ENCODE results near the gene AIP. TPM values are rescaled to one million over a fixed set of nuclear protein-coding genes. Genes with fewer than 3 reads are reported as not detected.

Gene AIP
- total and polyA plus RNA-seq, 7 donors, result 25.3 to 71.5 (median 42.7) TPM

DNA sequence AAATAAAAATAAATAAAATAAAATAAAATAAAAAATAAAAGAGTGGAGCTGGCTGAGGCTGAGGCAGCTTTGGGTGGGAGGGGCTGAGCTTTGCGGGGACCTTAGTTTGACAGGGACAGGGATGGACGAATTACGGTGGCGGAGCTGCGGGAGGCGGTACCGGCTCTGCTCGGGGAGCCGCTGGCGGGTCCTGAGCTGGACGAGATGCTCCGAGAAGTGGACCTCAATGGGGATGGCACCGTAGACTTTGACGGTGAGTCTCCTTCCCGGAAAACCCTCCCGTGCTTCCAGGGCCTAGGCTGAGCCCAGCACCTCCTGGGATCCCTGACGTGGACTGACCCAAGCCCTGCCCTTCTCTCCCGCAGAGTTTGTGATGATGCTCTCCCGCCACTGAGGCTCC is 24.6 kb upstream of the AIP start:
- Histone ChIP-seq H3K27me3 (ENCODE audit: insufficient read depth in 3 of 3, low read length in 2 of 3) (no peaks in the 10 kb centered on the region), H3K36me3 (ENCODE audit: insufficient read depth in 1 of 2, low read depth in 1 of 2) (no peaks in the 10 kb centered on the region), H3K9me3 (no peaks in the 10 kb centered on the region), H3K27ac (no peak overlapping the region), H3K4me1 (peaks cover 10% of the 10 kb centered on the region), H3K4me3 (no peak overlapping the region)
- no peak for TF ChIP-seq CTCF (IDR thresholded peaks at IDR 0.05)
- ATAC-seq, result no peak
- intact Hi-C loops (cut with DNase I), result no loop called here
- DNase-seq, result no peak
- WGBS, 3 donors, result 83 to 86% (median 85%) methylated on average over 17 to 19 of the region's 19 CpGs

GRCh38 chr11:67463186-67463585 is 19.6 kb upstream of the AIP start:
- peaks cover 23% of the 10 kb centered on the region for H3K4me1 ChIP-seq
- no peaks in the 10 kb centered on the region for H3K9me3 ChIP-seq
- ATAC-seq (no peak), DNase-seq (no peak)
- no peak overlapping the region for H3K27ac ChIP-seq
- intact Hi-C loops (cut with DNase I), result no loop called here
- H3K4me3 ChIP-seq, result no peak overlapping the region
- H3K36me3 ChIP-seq (ENCODE audit: insufficient read depth in 1 of 2, low read depth in 1 of 2), result peaks cover 0 to 5% of the 10 kb centered on the region in 2 donors
- WGBS, 3 donors, result 87 to 94% (median 88%) methylated on average over 10 of the region's 10 CpGs
- no peak for TF ChIP-seq CTCF (IDR thresholded peaks at IDR 0.05)
- no peaks in the 10 kb centered on the region for H3K27me3 ChIP-seq (ENCODE audit: insufficient read depth in 3 of 3, low read length in 2 of 3)

DNA sequence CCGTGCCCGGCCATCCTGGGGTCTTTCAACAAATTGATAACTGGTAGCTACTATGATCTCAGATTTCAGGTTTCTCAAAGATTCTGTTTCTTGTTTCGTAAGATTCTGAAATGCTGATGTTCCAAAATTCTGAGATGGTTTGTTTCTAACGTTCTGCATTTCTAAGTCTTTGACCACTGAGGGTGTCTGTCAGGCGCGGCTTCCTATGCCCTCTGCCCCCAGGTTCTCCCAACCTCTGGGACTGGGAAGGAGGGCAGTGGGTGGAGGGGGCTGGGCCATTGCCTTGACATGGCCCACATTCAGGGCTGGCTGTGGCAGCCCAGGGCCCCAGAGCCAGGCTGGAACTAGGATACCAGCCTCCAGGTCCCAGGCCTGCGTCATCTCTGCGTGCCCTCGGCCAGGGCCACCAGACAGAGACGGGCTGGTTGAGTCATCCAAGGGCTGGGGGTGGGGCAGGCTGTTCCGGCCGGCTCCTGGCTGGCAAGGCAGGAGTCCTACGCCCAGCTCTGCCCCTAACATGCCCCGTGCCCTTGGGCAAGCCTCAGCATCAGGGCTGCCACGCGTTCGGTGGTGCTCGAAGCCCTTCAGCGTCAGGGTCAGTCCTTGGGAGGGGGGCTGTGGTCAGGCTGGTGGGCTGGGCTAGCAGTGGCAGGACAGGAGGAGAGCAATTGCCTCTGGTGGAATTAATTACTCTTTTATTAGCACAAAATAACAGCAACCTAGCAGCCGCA is 19.0 kb upstream of the AIP start:
- no peak for TF ChIP-seq CTCF (IDR thresholded peaks at IDR 0.05)

GRCh38 chr11:67464411-67465188 is 18.2 kb upstream of the AIP start:
- 23 to 34% (median 28%) methylated on average over 41 to 56 of the region's 56 CpGs for whole genome bisulfite sequencing, 3 donors
- intact Hi-C loops (cut with DNase I), result loop anchor here (5.0 kb wide), 3 partner anchors 37 to 62 kb away; partner anchors contain the start of genes PPP1CA (in 2 of the 2), RPS6KB2 (in 2 of the 2), TBC1D10C (in 2 of the 2) and CDK2AP2 (in 1 of the 2)

More for the DNA sequence above, 19.0 kb upstream of the AIP start:
- H3K27ac ChIP-seq, result peak overlapping the region; percentile 73
- peak; percentile 75 to 79 (median 78) for ATAC-seq
- peaks cover 26% of the 10 kb centered on the region for H3K4me1 ChIP-seq
- peak; percentile 83 to 86 for DNase-seq
- H3K4me3 ChIP-seq, result peak overlapping the region; percentile 64
- intact Hi-C loops (cut with DNase I), result no loop called here
- H3K36me3 ChIP-seq (ENCODE audit: insufficient read depth in 1 of 2, low read depth in 1 of 2), result peaks cover 0 to 5% of the 10 kb centered on the region in 2 donors
- H3K9me3 ChIP-seq, result no peaks in the 10 kb centered on the region
- no peaks in the 10 kb centered on the region for H3K27me3 ChIP-seq (ENCODE audit: insufficient read depth in 3 of 3, low read length in 2 of 3)
- WGBS, 3 donors, result 68 to 78% (median 71%) methylated on average over 15 to 20 of the region's 20 CpGs

More at GRCh38 chr11:67464411-67465188, 18.2 kb upstream of the AIP start:
- ATAC-seq (peak; percentile 39 to 77 (median 60)), DNase-seq (peak; percentile 80 to 92)
- H3K27me3 ChIP-seq (ENCODE audit: insufficient read depth in 3 of 3, low read length in 2 of 3), result no peaks in the 10 kb centered on the region
- H3K27ac ChIP-seq, result peak overlapping the region; percentile 73
- H3K4me1 ChIP-seq, result peaks cover 27% of the 10 kb centered on the region
- peak overlapping the region; percentile 64 for H3K4me3 ChIP-seq
- no peaks in the 10 kb centered on the region for H3K9me3 ChIP-seq
- peaks cover 0 to 5% of the 10 kb centered on the region in 2 donors for H3K36me3 ChIP-seq (ENCODE audit: insufficient read depth in 1 of 2, low read depth in 1 of 2)
- TF ChIP-seq CTCF (IDR thresholded peaks at IDR 0.05), result no peak
